CD4-positive, alpha-beta memory T cell (primary cell): Measurements from ENCODE around the gene NFILZ. TPM values are rescaled to one million over a fixed set of nuclear protein-coding genes. Genes with fewer than 3 reads are reported as not detected.

Experiments
- CTCF ChIA-PET: fragments of 350-600 bp; sonication (Branson Sonifier 250); formaldehyde crosslinking; loops from one replicate; lab custom pipeline; 2021; ENCODE audit warnings: inconsistent platforms; ENCODE audit not compliant: partially characterized antibody; lab: Charles Lee
- POLR2A ChIA-PET: fragments of 350-600 bp; sonication (Branson Sonifier 250); formaldehyde crosslinking; loops from one replicate; lab custom pipeline; 2021; ENCODE audit not compliant: partially characterized antibody; lab: Charles Lee
- DNase-seq, 5 donors: peaks; one replicate each; pipeline versions ENCODE4 v3.0.0 to v3.0.0-alpha.2; 2020 to 2022; ENCODE audit warnings: mixed read lengths in 1 of 5
- H3K27ac ChIP-seq: one replicate; pipeline ENCODE4 v1.7.0; 2013; ENCODE audit warnings: low read depth, low read length
- H3K27me3 ChIP-seq: 2 replicates; pipeline ENCODE4 v1.7.0; 2013; ENCODE audit warnings: mild to moderate bottlenecking, low read length, moderate library complexity; ENCODE audit not compliant: insufficient read depth
- H3K36me3 ChIP-seq: 2 replicates; pipeline ENCODE4 v1.7.0; 2013; ENCODE audit warnings: mild to moderate bottlenecking, low read length, moderate library complexity; ENCODE audit not compliant: insufficient read depth
- H3K4me1 ChIP-seq: 2 replicates; pipeline ENCODE4 v1.7.0; 2013; ENCODE audit warnings: mild to moderate bottlenecking, low read length, moderate library complexity; ENCODE audit not compliant: insufficient read depth
- H3K4me3 ChIP-seq, 2 donors: one replicate each; pipeline ENCODE4 v1.7.0; 2013; ENCODE audit warnings: low read length in 2 of 2, mild to moderate bottlenecking in 1 of 2
- H3K9me3 ChIP-seq, 2 donors: one replicate each; pipeline ENCODE4 v1.7.0; 2013; ENCODE audit warnings: low read length in 2 of 2, control low read depth in 1 of 2; ENCODE audit not compliant: control insufficient read depth in 1 of 2
- H3K27ac Mint-ChIP-seq, 7 donors: one replicate each; pipeline ENCODE4 v1.8.0; 2020 to 2021; ENCODE audit warnings: mixed read lengths in 7 of 7, mild to moderate bottlenecking in 6 of 7, inconsistent platforms in 3 of 7, moderate library complexity in 3 of 7
- H3K27me3 Mint-ChIP-seq, 2 donors: one replicate each; pipeline ENCODE4 v1.8.0; 2020 to 2021; ENCODE audit warnings: mixed read lengths in 2 of 2
- H3K36me3 Mint-ChIP-seq, 2 donors: one replicate each; pipeline ENCODE4 v1.8.0; 2020 to 2021; ENCODE audit warnings: mixed read lengths in 2 of 2, inconsistent platforms in 1 of 2, mild to moderate bottlenecking in 1 of 2
- H3K4me1 Mint-ChIP-seq, 4 donors: one replicate each; pipeline ENCODE4 v1.8.0; 2020 to 2021; ENCODE audit warnings: mixed read lengths in 4 of 4, mild to moderate bottlenecking in 1 of 4
- H3K4me3 Mint-ChIP-seq, 8 donors: one replicate each; pipeline ENCODE4 v1.8.0; 2020 to 2021; ENCODE audit warnings: mixed read lengths in 8 of 8, mild to moderate bottlenecking in 7 of 8, moderate library complexity in 6 of 8, inconsistent platforms in 3 of 8
- H3K9me3 Mint-ChIP-seq, 8 donors: one replicate each; pipeline ENCODE4 v1.8.0; 2020 to 2021; ENCODE audit warnings: mixed read lengths in 8 of 8, mild to moderate bottlenecking in 5 of 8, inconsistent platforms in 3 of 8, moderate library complexity in 1 of 8
- intact Hi-C: fragments of 100-400 bp; cut with micrococcal nuclease; formaldehyde crosslinking; loops from one replicate; pipeline ENCODE4 v1.15.1; 2023
- polyA plus RNA-seq, 2 donors: library from polyadenylated mRNA; unstranded; fragments of 300-500 nt; fragmentation: Illumina TruSeq; gene quantifications; one replicate each; pipeline ENCODE4 v1.2.3, GENCODE V29; 2021
- total RNA-seq, 2 experiments: library from RNA; stranded (reverse); gene quantifications; one replicate each; pipeline ENCODE4 v1.2.3, GENCODE V29; 2021

NFILZ gene, protein sequence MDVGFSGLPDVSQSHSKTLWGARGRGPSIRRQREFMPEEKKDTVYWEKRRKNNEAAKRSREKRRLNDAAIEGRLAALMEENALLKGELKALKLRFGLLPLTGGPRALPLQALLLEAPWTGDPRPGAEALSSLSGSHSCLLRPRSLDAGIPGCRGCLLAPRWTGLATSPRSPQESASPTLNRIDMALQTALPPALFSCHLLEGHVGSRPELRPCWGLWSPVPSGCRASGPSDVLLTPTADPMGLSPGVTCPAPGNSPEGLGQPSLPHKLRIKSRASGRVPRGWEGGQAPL
- total RNA-seq (not detected), polyA plus RNA-seq (not detected)

DNA sequence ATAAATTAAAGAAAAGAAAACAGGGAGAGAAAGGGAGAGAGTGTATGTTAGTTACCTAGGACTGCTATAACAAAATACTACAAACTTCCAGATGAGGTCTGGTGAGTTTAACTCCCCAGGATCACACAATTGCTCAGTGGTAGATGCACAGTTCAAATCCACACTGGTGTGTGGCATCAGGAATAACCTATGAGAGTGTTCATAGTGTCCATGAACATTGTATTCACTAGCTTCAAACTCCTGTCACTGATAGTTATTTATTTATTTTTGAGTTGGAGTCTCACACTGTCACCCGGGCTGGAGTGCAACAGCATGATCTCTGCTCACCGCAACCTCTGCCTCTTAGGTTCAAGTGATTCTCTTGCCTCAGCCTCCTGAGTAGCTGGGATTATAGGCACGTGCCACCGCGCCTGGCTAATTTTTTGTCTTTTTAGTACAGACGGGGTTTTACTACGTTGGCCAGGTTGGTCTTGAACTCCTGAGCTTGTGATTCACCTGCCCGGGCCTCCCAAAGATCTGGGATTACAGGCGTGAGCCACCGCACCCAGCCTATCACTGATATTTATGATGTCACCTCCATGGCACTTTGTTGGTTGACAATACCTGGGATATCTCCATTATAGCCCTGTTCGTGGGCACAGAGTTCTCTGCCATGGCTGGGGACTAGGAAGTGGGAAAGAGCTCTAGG, at the start of gene NFILZ:
Gene NFILZ (plus strand): TSS at position 638 of the 688 bp plus-strand sequence. CDS start 46,133 bp downstream, outside the sequence.
- Histone ChIP-seq H3K27me3 (no peaks in the 10 kb centered on the region), H3K9me3 (no peaks in the 10 kb centered on the region), H3K27ac (no peak within 1 kb of the TSS), H3K4me1 (no peaks in the 10 kb centered on the region), H3K4me3 (no peak within 1 kb of the TSS), H3K36me3 (no peaks in the 10 kb centered on the region)
- intact Hi-C loops, result no loop called here
- Mint-ChIP-seq H3K4me3 (no peak within 1 kb of the TSS), H3K27ac (peak within 1 kb of the TSS in 3 of 7 donors; percentile 29 to 76 (median 62)), H3K36me3 (no peaks in the 10 kb centered on the region), H3K9me3 (peaks cover 0 to 1% (median 0%) of the 10 kb centered on the region in 8 donors), H3K27me3 (no peaks in the 10 kb centered on the region), H3K4me1 (peaks cover 0 to 8% (median 2%) of the 10 kb centered on the region in 4 donors)
- ChIA-PET CTCF (interaction anchor here (1.4 kb wide), 1 partner anchor 12 kb away, joined by 6 read pairs; no protein-coding TSS in a partner anchor), POLR2A (no interaction called here)
- no peak for DNase-seq

- POLR2A ChIA-PET, result interaction anchor here (0.5 to 18.1 kb wide), 11 partner anchors 10 to 260 kb away, joined by 3 to 461 read pairs (median 6); partner anchors contain the start of genes MARCHF2, NDUFA7, RPS28 and ZNF414
- DNase-seq, result peak; percentile 79 to 86 (median 83)
- Mint-ChIP-seq H3K27me3 (no peaks in the 10 kb centered on the region), H3K36me3 (peaks cover 4 to 11% of the 10 kb centered on the region in 2 donors), H3K9me3 (peaks cover 0 to 2% (median 0%) of the 10 kb centered on the region in 8 donors), H3K4me3 (peak overlapping the region in 1 of 8 donors; percentile 21), H3K4me1 (peaks cover 17 to 45% (median 29%) of the 10 kb centered on the region in 4 donors), H3K27ac (peak overlapping the region in 2 of 7 donors; percentile 61 to 70)
- H3K27ac ChIP-seq, result no peak overlapping the region
- no peak overlapping the region for H3K4me3 ChIP-seq
- H3K27me3 ChIP-seq, result no peaks in the 10 kb centered on the region
- intact Hi-C loops, result loop anchor here (1.0 to 2.0 kb wide), 4 partner anchors 35 to 226 kb away; partner anchors contain the start of gene MARCHF2
- H3K4me1 ChIP-seq, result peaks cover 35% of the 10 kb centered on the region
- CTCF ChIA-PET, result interaction anchor here (0.6 to 8.8 kb wide), 32 partner anchors 7 to 641 kb away, joined by 3 to 179 read pairs (median 8); partner anchors contain the start of genes HNRNPM, MARCHF2, PRAM1 and ZNF414
- H3K9me3 ChIP-seq, result no peaks in the 10 kb centered on the region
- no peaks in the 10 kb centered on the region for H3K36me3 ChIP-seq
Observed at GRCh38 chr19:8580710-8581281, 49.6 kb upstream of the NFILZ start.

- Mint-ChIP-seq H3K36me3 (peaks cover 0 to 4% of the 10 kb centered on the region in 2 donors), H3K9me3 (peaks cover 0 to 2% (median 0%) of the 10 kb centered on the region in 8 donors), H3K27ac (no peak overlapping the region), H3K4me1 (peaks cover 2 to 8% (median 4%) of the 10 kb centered on the region in 4 donors), H3K4me3 (no peak overlapping the region), H3K27me3 (no peaks in the 10 kb centered on the region)
- H3K4me3 ChIP-seq, result no peak overlapping the region
- no peak for DNase-seq
- no peaks in the 10 kb centered on the region for H3K36me3 ChIP-seq
- H3K27me3 ChIP-seq, result no peaks in the 10 kb centered on the region
- no peak overlapping the region for H3K27ac ChIP-seq
- CTCF ChIA-PET, result interaction anchor here (1.0 to 5.1 kb wide), 7 partner anchors 11 to 231 kb away, joined by 3 to 30 read pairs (median 5); partner anchors contain the start of gene MARCHF2
- no peaks in the 10 kb centered on the region for H3K9me3 ChIP-seq
- POLR2A ChIA-PET, result no interaction called here
- intact Hi-C loops, result no loop called here
- H3K4me1 ChIP-seq, result peaks cover 10% of the 10 kb centered on the region
Observed at GRCh38 chr19:8584965-8585893, 45.2 kb upstream of the NFILZ start.

DNA sequence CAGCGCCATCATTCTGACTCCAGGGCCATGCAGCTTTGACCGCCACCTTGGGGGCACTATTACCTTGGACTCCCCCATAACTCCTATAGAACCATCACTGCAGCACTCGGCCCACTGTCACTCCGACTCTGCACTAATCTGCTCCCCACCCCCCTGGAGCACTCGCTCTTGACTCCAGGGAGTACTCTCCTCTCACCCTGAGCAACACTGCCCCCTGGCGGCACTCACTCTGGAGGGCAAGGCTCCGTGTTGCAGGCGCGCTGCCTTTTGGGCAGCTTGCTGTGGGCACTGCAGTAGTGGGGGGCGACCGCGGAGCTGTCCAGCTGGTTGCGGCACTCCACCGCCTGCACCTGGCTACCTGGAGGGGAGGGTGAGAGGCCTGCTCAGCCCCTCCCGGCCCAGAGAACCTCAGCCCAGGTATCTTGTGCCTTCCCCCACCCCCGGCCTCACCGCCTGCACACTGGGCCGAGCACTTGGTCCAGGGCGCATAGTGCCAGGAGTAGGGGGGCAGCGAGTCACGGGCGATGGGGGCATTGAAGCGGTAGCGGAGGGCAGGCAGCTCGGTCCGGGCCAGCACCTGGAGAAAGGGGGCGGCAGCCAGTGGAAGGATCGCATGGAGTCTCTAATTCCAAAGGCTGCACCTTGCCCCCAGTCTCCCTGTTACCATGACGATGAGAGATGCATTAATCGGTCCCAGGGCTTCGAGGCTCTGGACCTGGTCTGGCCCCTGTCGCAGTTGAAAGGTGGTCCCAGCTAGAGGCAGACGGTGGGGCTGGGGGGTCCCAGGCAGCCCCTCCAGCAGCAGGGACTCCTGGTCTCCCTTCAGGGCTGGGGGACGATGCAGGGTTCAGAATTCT, 44.3 kb upstream of the NFILZ start:
- H3K4me1 ChIP-seq, result peaks cover under 1% of the 10 kb centered on the region
- CTCF ChIA-PET, result interaction anchor here (0.5 to 5.1 kb wide), 12 partner anchors 9 to 232 kb away, joined by 3 to 30 read pairs (median 4); partner anchors contain the start of genes MARCHF2 and MYO1F
- H3K27ac Mint-ChIP-seq, result peak overlapping the region in 1 of 7 donors; percentile 42
- H3K27me3 Mint-ChIP-seq, result no peaks in the 10 kb centered on the region
- H3K27me3 ChIP-seq, result no peaks in the 10 kb centered on the region
- DNase-seq, result peak; percentile 49 to 59 (median 53)
- peaks cover 0 to 3% (median 0%) of the 10 kb centered on the region in 8 donors for H3K9me3 Mint-ChIP-seq
- H3K4me3 ChIP-seq, result no peak overlapping the region
- H3K36me3 ChIP-seq, result no peaks in the 10 kb centered on the region
- H3K4me3 Mint-ChIP-seq, result no peak overlapping the region
- no peak overlapping the region for H3K27ac ChIP-seq
- H3K4me1 Mint-ChIP-seq, result peaks cover 0 to 5% (median 2%) of the 10 kb centered on the region in 4 donors
- POLR2A ChIA-PET, result interaction anchor here (0.7 to 1.1 kb wide), 2 partner anchors 48 to 99 kb away, joined by 3 to 4 read pairs; no protein-coding TSS in a partner anchor
- peaks cover 0 to 4% of the 10 kb centered on the region in 2 donors for H3K36me3 Mint-ChIP-seq
- intact Hi-C loops, result no loop called here
- H3K9me3 ChIP-seq, result no peaks in the 10 kb centered on the region

DNA sequence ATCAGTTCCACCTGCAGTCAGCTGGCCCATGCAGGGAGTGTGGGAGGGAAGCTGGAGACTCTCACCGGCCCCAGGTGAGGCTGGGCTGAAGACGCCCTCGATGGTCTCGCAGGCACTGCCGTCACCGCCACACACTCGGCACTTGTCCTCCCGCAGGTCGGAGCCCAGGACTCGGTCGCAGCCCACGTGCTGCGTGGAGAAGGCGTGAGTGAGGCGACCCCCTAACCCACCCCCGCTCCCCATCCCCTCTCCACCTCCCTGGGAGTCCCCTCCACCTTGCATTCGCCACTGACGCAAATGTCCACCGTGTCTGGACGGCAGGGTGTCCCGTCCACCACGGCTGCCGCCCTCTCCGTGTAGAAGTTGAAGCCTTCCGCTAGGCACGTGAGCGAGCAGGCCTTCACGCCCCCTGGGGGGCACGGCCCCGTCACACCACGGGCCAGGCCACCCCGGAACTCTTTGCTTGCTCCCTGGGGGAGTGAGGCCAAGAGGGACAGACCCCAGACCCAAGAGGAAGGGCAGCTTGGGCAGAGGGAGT, 41.2 kb upstream of the NFILZ start:
- no peaks in the 10 kb centered on the region for H3K27me3 Mint-ChIP-seq
- H3K27ac Mint-ChIP-seq, result no peak overlapping the region
- H3K9me3 Mint-ChIP-seq, result peaks cover 0 to 5% (median 0%) of the 10 kb centered on the region in 8 donors
- no peak overlapping the region for H3K27ac ChIP-seq
- ChIA-PET POLR2A (interaction anchor here (1.0 kb wide), 1 partner anchor 13 kb away, joined by 3 read pairs; the partner anchor contains the start of gene MYO1F), CTCF (interaction anchor here (2.8 to 4.0 kb wide), 3 partner anchors 10 to 177 kb away, joined by 13 to 20 read pairs (median 15); partner anchors contain the start of genes MARCHF2 and MYO1F)
- intact Hi-C loops, result no loop called here
- H3K4me1 ChIP-seq, result peaks cover 19% of the 10 kb centered on the region
- H3K4me1 Mint-ChIP-seq, result peaks cover 14 to 27% (median 21%) of the 10 kb centered on the region in 4 donors
- no peak overlapping the region for H3K4me3 Mint-ChIP-seq
- no peaks in the 10 kb centered on the region for H3K27me3 ChIP-seq
- H3K4me3 ChIP-seq, result no peak overlapping the region
- H3K36me3 Mint-ChIP-seq, result peaks cover 0 to 5% of the 10 kb centered on the region in 2 donors
- no peaks in the 10 kb centered on the region for H3K9me3 ChIP-seq
- no peaks in the 10 kb centered on the region for H3K36me3 ChIP-seq
- DNase-seq, result no peak
